GM19035 (cell line): ENCODE measurements around the gene IQSEC3.
"Not testable (repeated sequence)": the region's sequence is repeated elsewhere in the genome, so short reads cannot be mapped to it uniquely, and the experiment has no call there.

Source experiments
- ATAC-seq: cut with Tn5 transposase; IDR thresholded peaks from one replicate; pipeline ENCODE4 v1.9.1; 2021; ENCODE audit not compliant: unreplicated experiment

IQSEC3 gene

DNA sequence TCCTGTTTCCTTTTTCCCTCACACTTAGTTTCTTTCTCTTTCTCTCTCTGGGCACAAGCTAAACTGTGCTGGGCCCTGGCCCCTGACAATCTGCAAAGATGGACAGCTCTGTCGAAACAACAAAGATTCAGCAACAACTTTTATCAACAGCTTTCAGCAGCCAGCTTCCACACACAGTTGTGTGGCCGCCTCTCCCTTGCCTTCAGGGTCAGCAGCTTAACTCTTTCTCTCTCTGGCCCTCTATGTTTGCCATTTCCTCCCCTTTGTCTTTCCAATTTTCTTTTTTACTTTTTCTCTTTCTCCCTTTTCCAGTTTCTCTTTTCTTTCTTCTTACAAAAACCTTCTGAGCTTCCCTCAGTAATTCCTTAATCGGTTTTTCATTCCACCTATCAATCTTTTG lies 43.3 kb downstream of the IQSEC3 start:
- no peak for ATAC-seq

DNA sequence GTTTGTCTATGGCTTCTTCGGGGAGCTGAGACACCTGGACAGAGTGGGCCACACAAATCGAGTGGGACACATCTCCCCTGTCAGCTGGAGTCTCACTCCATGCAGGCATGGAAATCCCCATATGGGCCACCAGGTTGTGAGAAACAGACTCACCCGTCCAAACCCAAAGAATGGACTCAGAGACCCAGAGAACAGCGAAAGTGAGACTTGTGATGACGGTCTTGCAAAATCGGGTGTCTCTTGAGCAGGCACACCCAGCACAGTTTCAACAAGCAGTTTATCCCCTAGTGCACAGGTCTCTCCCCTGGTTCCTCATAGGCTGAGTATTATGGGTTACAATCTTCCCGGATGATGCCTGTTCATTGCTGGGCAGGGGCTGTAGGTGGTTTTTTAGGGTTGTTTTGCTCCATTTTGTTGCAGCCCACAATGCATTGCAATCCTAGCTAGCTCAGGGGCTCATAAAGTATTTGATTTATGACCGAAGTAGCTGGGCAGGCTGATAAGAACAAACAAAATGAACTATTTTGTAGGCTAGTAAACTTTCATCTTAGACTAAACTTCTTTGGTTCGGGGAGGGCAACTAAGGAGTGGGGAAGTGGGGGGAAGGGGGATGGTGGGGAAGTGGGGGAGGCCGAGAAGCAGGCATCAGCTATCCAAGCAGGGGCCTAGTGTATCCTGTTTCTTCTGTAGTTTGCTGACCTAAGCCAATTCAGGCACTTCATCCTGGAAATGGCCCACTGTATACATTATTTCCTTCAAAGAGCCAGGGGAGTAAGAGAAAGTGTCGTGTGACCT lies 45.3 kb downstream of the IQSEC3 start:
- ATAC-seq: no peak

DNA sequence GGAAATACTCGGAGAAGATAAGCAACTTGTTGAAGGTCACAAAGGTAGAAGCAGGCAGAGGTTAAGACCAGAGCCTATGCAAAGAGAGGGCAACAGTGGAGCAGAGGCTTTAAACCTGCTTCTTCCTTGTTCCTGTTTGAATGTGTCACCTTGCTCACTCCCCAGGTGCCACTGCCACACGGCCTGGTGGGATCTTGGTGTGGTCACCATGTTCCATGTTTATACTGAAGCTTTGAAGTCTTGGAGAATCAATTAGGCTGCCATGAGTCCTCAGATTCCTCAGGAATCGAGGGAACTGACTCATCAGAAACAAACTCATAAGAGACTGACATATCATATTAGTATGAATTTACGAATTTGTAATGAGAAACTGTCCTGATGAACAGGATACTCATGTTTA lies 46.8 kb downstream of the IQSEC3 start:
- no peak for ATAC-seq

DNA sequence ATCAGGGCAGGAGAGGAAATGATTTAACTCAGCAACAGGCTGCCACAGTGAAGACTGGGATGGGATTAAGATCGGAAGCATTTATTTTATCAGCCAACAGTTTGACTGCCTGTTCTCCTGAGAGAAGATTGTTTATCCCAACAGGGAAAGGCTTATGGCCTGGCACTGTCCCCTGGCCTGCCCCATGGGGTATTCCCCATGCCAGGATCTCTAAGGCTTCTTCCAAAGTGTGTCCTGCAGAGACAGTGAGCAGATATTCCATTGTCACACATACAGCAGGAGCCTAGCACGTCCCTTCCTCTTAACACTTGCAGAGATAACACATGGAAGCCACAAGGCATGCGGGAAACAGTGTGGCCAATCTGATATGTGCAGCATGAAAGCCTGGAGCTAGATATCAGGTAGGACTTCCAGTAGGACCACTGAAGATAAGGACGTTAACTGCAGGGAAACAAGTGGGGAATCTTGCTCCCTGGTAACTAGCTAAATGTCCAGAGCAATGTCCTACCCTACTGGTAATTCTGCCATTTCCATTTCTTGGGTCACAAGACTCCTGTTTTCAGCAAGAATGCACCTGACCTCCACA lies 48.2 kb downstream of the IQSEC3 start:
- ATAC-seq: no peak

DNA sequence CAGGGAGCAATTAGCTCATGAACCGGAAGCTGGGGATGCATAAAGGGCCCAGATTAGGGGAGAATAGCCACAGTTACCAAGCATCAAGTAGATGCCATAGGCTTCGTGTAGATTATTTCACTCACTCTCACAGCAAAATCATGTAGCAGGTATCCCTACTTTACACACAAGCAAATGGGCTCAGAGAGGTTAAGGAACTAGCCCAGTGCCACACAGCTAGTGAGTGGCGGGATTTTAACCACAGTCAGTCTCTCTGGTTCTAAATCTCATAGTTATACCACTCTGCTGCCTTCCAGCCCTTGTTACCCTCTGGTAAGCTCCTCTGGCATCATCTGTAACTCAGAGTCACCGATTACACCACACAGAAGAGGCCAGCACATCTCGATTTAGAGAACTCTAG lies 49.0 kb downstream of the IQSEC3 start:
- ATAC-seq: no peak

DNA sequence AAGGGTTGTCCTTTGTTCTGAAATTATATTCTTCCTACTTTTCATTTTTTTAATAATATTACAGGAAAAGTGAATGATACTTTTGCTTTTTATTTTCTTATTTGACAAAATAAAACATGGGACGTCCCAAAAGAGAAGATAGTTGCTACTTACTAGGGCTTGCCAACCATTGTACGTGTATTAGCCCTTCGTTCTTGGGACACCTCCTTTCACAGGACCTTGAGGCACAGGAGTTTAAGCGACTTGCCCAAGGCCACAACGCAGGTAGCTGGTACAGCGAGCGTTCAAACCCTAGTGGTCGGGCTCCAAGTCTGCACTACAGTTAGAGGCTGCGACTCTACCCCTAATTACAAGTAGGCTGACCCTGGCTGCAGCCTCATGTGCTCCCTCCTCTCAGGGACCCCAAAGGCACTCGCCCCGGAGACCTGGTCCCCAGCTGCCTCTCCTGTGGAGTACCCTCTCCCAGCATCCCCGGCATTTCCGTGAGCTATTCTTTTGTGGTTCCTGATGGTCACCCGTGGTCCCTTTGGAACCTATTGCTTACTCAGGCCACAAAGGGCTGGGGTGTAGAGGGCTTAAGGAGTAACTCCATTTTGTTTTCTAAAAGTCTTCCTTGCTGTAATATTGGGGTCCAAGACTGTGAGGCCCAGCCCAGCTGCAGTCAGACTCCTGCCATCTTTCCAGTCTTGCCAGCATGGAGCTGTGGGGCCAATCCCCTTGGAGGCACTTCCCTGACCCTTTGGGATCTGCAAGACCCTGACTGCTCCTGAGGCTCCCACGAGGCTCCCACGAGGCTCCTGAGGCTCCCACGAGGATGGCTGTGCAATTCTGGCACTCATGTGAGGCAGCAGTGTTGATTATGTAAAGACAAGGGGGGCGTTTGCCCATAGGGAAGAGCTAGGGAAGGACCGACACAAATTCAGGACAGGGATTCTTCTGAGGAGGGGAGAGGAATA lies 49.7 kb downstream of the IQSEC3 start:
- no peak for ATAC-seq

DNA sequence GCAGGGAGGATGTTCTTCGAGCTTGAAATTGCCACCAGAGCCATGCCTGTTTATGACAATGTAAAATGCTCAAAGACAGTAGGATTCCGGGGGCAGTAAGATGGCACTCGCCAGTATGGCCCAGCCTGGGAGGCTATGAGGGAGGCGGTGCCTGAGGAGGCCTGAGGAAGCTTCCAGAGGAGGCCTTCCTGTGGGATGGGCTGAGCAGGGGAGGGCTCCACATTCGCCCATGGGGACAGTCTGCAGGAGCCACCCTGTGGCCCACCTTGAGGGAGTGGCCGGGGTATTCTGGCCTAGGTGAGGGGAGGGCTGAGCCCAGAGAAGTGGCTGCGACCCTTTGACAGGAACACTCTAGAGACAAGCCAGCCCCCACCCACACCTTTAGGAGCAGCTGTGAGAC lies 50.7 kb downstream of the IQSEC3 start:
- no peak for ATAC-seq

DNA sequence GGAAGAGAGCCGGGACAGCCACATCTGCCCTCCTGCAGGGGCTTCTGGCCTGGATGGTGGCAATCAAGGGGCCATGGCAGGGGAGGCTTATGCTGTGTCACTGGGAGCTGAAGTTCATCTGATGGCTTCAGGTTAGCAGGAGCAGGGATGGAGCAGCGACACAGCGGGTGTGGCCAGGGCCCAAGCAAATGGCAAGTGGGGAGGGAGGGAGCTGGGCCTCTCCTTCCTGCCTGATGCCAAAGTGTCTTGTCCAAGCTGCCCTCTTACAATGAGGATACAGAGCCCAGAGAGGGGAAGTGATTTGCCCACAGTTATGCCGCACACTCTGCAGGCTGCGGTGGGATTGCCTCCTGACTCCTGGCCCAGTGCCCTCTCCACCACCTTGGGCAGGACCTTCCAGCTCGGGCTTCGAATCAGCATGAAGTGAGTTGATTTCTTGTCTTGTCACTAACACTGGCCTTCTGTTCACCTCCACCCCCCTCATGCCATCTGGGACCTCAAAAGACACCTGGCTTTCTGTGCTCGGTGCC lies 51.3 kb downstream of the IQSEC3 start:
- ATAC-seq: no peak

DNA sequence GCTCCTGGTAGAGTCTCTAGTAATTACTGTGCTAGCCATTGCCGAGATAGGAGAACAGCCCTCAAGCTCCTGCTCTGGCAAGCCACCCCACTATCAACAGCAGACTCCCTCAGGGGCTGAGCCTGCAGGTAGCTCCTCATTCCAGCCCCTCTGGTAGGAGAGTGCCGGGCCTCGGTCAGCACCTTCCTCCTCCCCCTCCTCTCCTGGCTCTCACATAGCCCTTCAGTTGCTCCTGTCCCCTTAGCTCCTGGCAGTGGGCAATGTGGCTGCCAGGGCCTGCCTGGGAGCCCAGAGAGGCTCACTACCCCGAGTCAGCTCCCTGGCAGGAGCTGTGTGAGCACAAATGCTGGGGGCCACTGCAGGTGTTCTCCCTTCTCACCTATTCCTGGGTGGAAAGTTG lies 52.0 kb downstream of the IQSEC3 start:
- no peak for ATAC-seq

DNA sequence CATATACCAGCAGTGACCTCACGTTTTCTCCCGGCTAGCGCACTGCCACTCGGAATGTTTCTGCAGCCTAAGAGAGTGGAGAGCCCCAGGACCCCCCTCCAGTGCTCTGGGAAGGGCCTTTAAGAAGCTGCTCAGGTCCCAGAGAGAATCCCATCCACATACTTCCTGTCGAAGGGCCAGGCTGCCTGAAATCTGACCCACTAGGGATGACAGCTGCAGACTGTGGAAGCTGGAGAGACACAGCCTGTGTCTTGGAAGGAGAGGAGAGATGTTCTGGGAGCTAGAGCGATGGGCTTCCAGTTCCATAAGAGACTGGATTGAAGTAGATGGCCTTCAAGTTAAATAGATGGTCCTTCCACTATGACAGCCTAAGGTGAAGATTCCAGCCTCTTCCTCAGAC lies 54.4 kb downstream of the IQSEC3 start:
- no peak for ATAC-seq

DNA sequence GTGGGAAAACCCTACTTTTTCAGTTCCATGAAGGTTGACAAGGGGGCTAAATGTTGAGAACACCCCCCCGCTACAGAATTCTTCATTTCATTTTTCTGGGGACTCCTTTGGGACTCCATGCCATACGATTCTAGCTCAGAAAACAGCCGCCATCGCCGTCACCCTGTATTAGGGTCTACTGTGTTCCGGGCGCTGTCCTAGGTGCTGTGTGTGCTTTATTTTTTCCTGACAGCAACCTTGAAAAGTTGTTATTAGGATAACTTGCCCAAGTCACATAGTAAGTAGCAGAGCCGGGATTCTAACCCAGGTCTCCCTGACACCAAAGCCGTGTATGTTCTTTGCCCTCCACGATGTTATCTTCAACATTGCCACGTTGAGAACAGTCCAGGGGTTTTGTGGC lies 55.1 kb downstream of the IQSEC3 start:
- ATAC-seq: no peak

DNA sequence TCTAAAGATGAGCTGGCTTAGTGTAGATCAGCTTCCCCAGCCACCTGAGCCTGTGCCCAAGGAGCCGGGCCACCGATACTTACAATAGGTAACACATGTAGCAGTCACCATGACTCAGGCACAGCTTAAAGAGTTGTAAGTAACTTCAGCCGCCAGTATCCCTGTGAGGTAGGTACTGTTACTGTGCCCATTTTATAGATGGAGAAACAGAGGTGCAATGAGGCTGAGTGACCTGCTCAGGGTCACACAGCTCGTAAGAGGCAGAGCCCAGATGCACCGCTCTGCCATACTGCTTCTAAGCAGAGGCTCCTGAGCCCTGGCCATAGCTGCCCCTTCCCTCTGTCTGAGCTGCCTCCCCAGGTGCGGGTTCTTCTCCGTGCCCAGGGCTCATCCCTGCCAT lies 58.5 kb downstream of the IQSEC3 start:
- ATAC-seq: no peak

DNA sequence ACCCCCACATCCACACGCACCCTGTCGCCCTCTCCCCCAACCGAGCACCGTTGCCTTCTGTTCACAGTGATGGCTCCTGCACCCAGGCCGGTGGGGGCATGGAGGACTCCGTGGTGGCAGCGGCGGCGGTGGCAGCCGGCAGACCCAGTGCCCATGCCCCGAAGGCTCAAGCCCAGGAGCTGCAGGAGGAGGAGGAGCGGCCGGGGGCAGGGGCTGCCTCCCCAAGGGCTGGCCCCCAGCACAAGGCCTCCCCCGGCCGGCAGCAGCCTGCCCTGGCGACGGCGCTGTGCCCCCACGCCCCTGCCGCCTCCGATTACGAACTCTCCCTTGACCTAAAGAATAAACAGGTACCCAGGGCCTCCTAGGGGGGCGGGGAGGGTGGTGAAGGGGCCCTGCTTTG lies 59.0 kb downstream of the IQSEC3 start:
- ATAC-seq: no peak

DNA sequence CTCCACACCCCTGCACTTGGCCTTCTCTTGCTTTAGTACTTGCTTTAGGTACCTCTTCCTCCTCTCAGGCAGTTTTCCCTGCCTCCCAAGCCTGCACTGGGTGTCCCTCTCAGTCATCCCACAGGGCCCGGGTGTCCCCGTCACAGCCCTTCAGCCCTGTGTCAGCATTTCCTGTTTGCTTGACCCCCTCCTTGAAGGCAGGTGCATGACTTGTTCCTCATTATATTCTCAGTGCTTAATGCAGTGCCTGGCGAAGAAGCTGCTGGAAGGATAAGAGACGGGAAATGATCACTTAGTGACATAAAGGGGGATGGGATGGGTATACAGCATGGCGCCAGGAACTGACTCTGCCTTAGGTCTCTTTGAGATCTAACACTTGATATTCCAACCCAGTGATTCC lies 61.5 kb downstream of the IQSEC3 start:
- ATAC-seq: no peak

DNA sequence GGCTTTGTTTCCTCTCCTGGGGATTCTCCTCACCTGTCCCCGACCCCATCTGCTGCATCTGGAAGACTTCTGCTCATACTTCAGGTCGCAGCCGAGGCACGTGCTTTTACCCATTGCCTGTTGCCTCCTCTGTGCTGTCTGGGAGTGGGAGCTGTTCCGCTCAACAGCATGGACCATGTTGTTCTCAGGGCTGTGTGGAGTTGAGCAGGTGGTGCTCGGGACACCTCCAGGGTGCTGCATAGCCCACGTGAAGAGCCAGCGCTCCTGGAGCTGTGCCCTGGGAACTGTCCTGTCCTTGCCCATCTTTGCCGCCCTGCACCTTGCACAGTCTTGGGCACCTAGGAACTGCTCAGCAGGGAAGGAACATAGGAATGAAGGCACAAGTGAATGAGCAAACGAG lies 62.4 kb downstream of the IQSEC3 start:
- no peak for ATAC-seq

DNA sequence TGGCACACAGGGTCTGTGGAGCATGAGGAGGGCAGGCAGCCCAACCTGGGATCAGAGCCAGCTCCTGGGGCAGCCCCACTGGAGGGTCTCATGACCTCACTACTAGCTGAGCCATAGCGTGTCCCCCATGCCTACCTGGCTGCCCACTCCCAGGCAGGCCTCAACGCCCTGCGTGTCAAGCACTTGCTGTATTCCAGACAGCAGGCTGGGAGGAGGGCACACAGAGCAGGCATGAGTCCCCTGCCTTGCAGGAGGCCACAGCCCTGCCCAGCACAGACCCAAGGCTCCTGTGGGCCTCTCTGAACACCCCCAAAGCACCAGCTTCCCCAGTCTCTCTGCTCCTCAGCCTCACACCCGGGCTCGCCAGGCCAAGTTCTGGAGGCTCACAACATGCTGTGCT lies 64.0 kb downstream of the IQSEC3 start:
- no peak for ATAC-seq

DNA sequence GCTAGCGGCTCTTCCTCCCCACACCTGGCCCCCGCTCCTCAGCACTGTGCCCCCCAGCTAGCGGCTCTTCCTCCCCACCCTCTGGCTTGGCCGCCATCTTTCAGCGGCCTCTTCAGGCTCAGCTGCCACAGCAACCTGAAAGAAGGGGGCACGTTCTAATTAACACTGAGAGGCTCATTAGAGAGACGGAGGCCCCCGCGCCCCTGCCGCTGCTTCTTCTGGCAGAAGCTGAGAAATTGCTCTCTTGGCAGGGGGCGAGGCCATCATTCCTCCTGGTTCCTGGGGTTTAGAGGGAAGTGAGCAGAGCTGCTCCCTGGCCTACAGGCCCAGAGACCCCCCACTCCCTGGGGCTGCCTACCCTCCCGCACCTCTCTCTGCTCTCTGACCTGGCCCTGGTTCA lies 64.4 kb downstream of the IQSEC3 start:
- ATAC-seq: no peak

DNA sequence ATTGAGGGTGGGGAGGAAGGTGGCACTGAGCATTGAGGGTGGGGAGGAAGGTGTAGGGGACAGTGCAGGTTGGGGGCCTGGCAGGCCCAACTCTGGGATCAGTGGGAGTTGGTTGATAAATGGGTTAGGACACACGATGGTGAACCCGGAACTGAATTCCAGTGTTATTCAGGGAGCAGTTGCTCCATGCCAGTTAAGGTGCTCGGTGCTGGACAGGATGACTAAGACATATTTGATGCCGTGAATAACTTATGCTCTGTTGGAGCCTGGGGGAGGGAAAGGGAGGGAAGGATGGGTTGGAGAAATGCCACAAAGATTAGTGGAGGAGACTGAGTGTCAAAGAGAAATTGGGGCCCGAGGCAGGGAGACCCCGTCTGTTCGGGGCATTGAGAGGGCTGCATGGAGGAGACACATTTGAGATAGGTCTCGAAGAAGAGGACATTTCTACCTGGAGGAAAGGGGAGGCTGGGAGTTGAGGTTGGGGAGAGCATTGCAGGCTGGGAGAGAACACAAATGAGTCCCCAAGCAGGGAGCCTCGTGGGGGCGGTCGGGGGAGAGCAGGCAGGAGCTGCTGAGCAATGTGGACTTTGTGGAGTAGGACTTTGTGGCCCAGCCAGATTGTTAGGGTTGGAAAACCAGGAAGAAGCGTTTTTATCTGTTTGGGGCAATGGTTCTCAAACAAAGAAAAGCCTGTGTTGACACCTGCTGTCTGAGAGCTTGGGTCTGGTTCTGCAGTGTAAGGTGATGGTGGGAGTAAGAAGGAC lies 65.3 kb downstream of the IQSEC3 start:
- ATAC-seq: no peak

DNA sequence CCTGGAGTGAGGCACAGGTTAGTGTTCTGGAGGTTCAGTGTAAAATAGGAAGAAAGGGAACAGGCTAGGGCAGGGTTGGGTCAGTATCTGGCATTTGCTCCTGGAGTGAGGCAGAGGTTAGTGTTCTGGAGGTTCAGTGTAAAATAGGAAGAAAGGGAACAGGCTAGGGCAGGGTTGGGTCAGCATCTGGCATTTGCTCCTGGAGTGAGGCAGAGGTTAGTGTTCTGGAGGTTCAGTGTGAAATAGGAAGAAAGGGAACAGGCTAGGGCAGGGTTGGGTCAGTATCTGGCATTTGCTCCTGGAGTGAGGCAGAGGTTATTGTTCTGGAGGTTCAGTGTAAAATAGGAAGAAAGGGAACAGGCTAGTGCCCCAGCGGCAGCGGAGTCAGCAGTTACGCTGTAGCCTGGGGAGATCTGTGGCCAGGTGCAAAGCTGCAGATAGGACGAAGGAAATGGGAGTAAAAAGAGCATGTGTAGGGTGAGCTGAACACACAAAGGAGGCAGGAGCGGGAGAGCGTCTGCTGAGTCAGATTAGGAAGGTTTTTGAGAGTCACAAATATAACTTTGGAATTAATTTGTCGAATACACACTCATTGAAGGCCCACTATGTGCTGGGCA lies 67.2 kb downstream of the IQSEC3 start:
- ATAC-seq: not testable (repeated sequence)

DNA sequence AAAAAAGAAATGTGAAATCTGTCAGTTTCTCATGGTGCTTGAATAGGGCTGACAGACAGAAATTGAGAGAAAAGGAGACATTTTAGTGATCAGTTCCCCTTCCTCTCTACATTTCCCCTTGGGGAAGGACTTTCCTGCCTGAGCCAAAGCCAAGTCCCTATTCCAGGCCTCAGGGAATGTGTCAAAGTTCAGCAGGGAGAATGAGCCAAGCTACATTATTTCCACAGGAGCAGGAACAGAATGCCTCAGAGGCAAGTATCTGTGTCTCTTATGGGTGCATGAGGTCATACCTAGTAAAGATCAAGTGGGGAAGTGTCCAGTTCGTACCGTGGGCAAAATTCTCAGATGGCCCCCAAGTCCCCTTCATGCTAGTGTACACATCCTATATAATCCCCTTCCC lies 68.6 kb downstream of the IQSEC3 start:
- ATAC-seq: no peak
